NCI-H187 treated with DMSO at 0.1 percent for 48 hours (cell line): Measurements from ENCODE around the gene CDC25C.
"Not testable (repeated sequence)": the region's sequence is repeated elsewhere in the genome, so short reads cannot be mapped to it uniquely, and the experiment has no call there.

Experiments
- DNase-seq: peaks from one replicate; lab custom pipeline; 2025; lab: John Stamatoyannopoulos, UW

CDC25C gene

GRCh38 chr5:138344887-138345622 lies 13.5 kb upstream of the CDC25C start:
- no peak for DNase-seq

DNA sequence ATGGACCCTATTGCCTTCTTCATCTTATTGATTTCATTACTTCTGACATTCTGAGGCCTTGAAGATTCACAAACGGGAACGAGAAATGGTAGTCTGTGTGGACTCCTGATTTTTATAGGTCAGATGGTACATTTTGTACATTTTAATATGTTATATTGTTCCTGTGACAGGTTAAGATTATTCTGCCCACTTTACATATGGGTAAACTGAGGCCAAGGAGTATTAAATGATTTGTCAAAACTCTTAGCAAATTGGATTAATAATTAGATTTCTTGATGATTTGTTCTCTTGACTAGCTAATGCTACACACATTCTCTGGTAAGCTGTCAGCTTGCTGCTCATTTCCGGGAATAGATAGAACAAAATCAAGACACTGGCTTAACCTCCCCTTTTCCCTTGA lies 8.4 kb upstream of the CDC25C start:
- DNase-seq: no peak

- no peak for DNase-seq
Measured at GRCh38 chr5:138339464-138339863, 7.9 kb upstream of the CDC25C start.

- DNase-seq: no peak
Measured at GRCh38 chr5:138339091-138339456, 7.5 kb upstream of the CDC25C start.

DNA sequence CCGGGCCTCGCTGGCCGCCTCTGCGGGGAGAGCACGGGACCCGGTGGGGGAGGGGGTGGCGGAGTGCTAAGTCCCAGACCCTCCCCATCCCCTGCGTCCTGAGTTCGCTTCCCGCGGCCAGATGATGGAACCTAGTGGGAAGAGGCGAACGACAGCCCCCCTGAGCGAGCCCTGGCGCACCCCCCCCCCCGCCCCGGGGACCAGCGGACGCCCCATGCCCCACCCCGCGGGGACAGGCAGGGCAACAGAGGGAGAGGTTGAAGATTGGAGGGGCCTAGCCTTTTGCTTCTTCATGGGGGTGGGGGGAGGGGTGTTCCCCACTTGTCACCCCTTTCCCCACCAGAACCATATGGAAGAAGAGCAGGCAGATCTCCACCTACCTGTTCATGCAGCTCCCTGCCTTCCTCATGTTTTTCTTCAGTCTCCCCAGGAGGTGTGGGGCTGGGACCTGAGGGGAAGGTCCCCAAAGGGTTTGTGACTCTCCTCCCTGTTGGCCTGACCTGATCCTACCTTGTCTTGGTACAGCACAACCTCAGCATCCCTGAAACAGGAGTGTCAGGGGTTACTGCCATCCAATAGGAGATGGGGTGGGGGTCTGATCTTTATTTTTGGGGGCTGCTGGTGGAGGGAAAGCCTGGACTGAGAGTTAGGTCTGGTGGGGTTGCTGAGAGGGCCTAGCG lies 6.9 kb upstream of the CDC25C start:
- DNase-seq: no peak

DNA sequence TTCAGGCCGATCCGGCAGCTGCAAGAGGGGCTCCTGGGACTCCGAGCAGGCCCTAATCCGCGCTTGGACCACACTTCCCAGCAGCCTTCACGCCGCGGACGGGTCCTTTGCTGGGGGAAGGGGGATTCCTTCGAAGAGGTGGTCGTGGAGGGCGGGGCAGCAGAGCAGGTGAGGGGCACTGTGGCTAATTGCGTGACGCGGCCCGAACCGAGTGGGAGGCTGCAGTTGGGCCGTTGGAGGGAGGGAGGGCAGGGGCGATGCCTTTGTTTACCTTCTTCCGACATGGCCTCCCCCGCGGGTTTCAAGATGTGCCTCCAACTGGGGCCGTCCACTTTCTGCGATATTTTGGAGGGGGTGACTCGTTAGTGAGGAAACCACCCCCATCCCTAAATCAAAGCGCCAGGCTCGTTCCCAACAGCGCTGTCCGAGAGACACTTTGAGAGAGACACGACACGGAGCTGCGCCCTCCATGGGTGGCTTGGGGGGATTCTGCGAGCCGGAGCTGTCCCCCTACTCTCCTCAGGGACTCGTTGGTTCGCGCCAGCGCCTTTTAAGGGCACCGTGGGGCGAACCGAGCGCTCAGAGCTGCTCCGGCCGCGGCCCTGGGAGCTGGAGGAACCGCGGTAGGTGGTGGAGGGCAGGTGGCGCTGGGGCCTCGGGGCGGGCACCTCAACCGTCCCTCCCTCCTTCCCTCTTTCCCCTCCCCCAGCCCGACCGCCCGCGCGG lies 6.2 kb upstream of the CDC25C start, which contains the start of gene FAM53C:
Gene FAM53C (plus strand): TSS at position 582 of the 726 bp plus-strand sequence. CDS start 3,070 bp downstream, outside the sequence.
- DNase-seq: peak; percentile 36

DNA sequence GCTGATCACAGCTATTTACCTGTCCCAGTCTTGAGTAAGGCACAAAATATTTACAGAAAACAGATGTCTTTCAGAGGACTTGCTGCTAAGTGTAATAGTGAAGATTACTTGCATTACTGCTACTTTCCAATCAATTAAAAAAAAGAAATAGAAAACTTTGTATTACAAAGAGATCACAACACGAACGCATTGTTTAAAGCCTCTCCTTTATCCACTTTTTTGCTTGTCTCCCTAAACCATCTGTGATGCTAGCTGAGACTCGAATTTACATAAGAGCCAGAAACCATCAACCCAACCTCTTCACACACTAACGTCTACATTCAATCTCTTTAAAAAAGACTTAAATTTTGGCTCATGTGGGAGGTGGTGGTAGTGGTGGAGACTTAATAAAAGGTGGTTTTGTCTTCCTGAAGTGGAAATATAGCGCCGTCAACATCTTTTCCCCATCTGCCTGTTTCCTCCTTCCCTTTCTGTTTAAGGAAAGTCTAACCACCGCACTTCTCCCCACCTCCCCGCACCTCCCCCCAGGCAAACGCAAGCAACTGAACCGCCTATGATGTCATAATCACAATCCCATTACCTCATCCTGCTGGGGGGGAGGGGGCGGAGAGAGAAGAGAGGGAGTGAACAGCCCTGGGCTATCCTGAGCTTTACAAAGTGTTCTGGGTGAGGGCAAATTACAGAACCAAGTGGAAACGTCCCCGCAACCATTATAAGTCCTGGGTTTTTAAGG lies 5.5 kb upstream of the CDC25C start:
- no peak for DNase-seq

- no peak for DNase-seq
Measured at GRCh38 chr5:138334867-138335447, 3.4 kb upstream of the CDC25C start.

- DNase-seq: no peak
Measured at GRCh38 chr5:138330813-138331448, 673 bp downstream of the CDC25C start.

DNA sequence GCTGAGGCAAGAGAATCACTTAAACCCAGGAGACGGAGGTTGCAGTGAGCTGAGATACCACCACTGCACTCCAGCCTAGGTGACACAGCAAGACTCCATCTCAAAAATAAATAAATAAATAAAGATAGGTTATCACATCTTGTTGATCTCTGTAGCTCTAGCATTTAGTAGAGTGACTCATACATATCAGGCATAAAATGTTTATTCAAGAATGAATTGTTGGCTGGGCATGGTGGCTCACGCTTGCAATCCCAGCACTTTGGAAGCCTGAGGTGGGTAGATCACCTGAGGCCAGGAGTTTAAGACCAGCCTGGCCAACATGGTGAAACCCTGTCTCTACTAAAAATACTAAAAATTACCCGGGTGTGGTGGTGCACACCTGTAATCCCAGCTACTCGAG lies 13.4 kb downstream of the CDC25C start:
- not testable (repeated sequence) for DNase-seq

DNA sequence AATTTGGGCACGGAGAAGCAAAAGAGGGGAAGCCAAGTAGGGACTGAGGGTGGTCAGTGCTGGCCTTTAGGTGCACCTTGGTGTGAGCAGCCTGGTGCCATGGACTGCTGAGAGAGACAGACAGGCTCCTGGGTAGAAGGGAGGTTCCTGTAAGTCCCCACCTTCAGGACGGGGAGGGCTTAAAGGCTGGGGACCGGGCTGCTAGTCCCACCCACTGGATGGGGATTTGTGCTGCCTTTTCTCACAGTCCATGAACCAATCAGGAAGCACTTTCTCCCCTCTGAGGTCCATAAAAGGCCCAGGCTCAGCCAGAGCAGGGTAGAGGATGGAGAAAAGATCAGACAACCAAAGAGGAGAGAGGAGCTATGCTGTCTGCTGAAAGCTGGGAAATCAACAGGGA lies 15.2 kb downstream of the CDC25C start:
- no peak for DNase-seq

DNA sequence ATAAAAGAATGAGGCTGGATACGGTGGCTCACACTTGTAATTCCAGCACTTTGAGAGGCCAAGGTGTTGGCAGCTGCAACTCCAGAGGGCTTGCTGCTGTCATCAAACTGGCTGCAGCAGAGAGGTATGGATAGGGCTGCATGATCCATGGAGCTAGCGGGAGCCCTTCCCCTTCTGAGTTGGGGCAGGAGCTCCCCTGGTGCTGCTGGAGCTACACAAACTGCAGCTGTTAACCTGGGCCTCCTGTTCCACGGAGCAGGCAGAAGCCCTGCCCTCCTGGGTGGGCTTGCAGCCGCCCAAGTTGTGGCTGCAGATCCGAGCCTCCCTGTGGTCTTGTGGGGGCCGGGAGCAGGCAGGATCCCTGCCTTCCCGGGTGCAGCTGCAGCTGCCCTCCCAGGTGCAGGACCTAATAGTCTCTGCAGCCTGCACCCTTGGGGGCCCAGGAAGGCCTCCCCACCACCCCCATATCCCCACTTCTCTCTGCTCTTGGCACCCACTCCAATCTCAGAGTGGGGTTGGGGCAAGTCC lies 15.8 kb downstream of the CDC25C start:
- DNase-seq: no peak

DNA sequence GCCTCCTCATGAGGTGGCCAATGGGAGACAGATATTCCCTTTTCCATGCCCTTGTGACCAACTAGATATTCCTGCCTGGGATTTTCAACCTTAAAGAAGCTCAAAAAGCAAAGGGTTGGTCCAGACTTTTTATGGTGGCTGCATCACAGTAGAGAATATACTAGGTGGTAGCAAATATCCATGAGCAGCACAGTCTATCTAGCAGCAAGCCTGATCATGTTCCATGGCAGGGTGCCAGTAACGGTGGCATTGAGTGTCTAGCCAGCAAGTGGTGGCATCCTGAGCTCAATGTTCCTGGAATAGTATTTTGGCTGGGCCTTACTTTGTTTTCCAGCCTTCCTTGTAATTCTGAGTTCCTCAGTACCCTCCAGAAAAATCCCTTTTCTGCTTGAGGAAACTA lies 25.8 kb downstream of the CDC25C start:
- DNase-seq: no peak

- DNase-seq: no peak
Measured at GRCh38 chr5:138303372-138303771, 28.2 kb downstream of the CDC25C start.

DNA sequence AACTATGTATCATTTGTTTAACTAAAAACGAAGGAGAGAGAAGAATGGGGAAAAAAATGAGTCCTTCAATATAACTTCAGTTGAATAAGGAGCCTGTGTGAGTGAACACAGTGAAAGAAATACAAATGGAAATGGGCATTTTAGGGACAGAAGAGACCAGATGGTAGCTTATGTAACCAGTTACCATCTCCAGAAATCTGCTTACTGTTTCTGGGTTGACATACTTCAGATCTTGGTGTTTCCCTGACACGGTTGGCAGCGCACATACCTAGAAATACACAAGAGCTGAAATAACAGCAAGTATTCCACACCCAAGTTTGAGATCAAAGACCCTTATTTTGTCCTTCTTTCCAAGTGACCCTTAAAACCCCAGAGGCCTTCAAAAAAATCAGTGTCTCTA lies 42.3 kb downstream of the CDC25C start:
- no peak for DNase-seq

GRCh38 chr5:138287246-138287645 lies 44.4 kb downstream of the CDC25C start:
- DNase-seq: no peak

DNA sequence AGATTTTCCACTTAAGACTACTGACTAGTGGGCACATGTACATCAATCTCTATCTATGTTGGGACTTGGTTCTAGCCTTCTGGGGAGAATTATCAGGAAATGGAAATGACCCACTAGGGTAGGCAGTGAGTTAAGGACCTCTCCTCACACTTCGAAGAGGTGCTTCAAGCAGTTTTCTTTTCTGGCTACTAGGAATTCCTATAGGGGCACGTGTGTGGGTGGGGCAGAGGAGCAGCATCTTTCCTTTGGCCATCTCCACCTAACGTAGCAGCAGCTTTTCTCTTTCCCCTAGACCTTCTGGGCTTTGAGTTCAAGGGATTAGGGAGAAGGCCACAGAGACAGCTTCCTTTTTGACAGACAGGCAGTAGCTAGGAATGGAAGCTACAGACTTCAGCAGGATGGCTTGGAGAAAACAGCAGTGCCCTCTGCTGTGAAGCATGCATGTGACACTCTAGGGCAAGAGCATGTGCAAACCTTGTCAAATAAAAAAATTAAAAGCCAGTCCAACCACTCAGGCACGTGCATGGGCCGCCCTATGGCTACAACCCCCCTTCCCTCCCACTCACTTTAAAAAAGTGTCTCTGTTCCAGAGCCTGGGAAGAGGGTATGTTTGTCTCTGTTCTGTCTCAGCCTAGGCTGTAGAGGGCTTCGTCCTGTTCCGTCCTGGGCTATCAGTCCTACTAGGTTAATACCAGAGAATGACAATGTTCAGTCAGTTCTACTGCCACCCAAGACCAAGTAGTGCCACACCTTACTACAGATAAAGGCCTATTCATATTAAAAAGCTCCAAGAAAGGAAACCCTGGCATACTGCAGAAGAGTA lies 48.5 kb downstream of the CDC25C start:
- DNase-seq: no peak

- DNase-seq: no peak
Measured at GRCh38 chr5:138280915-138281314, 50.7 kb downstream of the CDC25C start.

DNA sequence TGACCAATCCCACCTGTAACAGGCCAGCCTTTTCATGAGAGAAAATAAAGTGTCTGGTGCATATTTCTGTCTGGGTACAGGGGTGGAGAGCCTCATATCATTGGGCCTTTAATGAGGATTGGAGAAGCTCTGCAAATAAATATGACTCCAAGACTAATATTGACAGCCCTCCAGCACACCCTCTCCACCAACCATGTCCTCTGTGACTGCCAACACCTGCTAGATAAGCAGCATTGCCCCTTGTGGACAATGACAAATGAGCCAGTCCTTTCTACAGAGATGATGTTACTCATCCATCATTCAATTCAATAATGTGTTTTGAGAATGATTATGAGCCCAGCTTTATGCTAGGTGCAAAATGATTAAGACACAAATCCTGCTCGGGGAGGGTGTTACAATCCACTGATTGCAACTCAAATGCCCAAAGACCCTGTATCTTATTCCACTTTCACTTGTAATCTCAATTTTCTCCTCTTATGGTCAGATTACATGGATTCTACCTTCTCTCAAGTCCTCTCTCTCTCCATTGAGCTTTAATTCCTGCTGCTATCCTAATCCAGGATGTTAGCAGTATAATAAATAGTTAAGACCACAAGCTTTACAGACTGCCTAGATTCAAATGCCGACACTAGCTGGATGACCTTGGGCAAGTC lies 55.1 kb downstream of the CDC25C start:
- peak; percentile 10 for DNase-seq

- DNase-seq: no peak
Measured at GRCh38 chr5:138275895-138276294, 55.7 kb downstream of the CDC25C start.
